ENCODE measurements around the gene TMEM176B.

Gene TMEM176B

GRCh38 chr7:150799741-150800580 is at the start of gene TMEM176B:
Gene TMEM176B (minus strand): TSS chr7:150800364. CDS start chr7:150796569, 3,795 bp downstream.
- DNase-seq (ENCODE audit: low read depth in 2 of 2) = no peak

- DNase-seq (ENCODE audit: low read depth in 2 of 2) = no peak
Observed at GRCh38 chr7:150849204-150849775, 49.1 kb upstream of the TMEM176B start.

GRCh38 chr7:150848561-150849115 is 48.5 kb upstream of the TMEM176B start:
- DNase-seq (ENCODE audit: low read depth in 2 of 2) = no peak

- DNase-seq (ENCODE audit: low read depth in 2 of 2) = no peak
Observed at GRCh38 chr7:150848111-150848510, 47.9 kb upstream of the TMEM176B start.

- no peak for DNase-seq (ENCODE audit: low read depth in 2 of 2)
Observed at GRCh38 chr7:150847536-150847935, 47.4 kb upstream of the TMEM176B start.

GRCh38 chr7:150846291-150847115 is 46.3 kb upstream of the TMEM176B start:
- DNase-seq (ENCODE audit: low read depth in 2 of 2) = no peak

GRCh38 chr7:150845421-150845861 is 45.3 kb upstream of the TMEM176B start:
- DNase-seq (ENCODE audit: low read depth in 2 of 2) = no peak

- no peak for DNase-seq (ENCODE audit: low read depth in 2 of 2)
Observed at GRCh38 chr7:150842716-150843115, 42.6 kb upstream of the TMEM176B start.

GRCh38 chr7:150842018-150842417 is 41.9 kb upstream of the TMEM176B start:
- no peak for DNase-seq (ENCODE audit: low read depth in 2 of 2)

GRCh38 chr7:150838965-150839650 is 38.9 kb upstream of the TMEM176B start:
- no peak for DNase-seq (ENCODE audit: low read depth in 2 of 2)

GRCh38 chr7:150835702-150836280 is 35.6 kb upstream of the TMEM176B start:
- no peak for DNase-seq (ENCODE audit: low read depth in 2 of 2)

GRCh38 chr7:150835019-150835418 is 34.9 kb upstream of the TMEM176B start:
- DNase-seq (ENCODE audit: low read depth in 2 of 2) = no peak

GRCh38 chr7:150831851-150832250 is 31.7 kb upstream of the TMEM176B start:
- no peak for DNase-seq (ENCODE audit: low read depth in 2 of 2)

- DNase-seq (ENCODE audit: low read depth in 2 of 2) = no peak
Observed at GRCh38 chr7:150830937-150831336, 30.8 kb upstream of the TMEM176B start.

- DNase-seq (ENCODE audit: low read depth in 2 of 2) = no peak
Observed at GRCh38 chr7:150829426-150829825, 29.3 kb upstream of the TMEM176B start.

GRCh38 chr7:150828384-150828783 is 28.2 kb upstream of the TMEM176B start:
- no peak for DNase-seq (ENCODE audit: low read depth in 2 of 2)

- no peak for DNase-seq (ENCODE audit: low read depth in 2 of 2)
Observed at GRCh38 chr7:150826061-150826849, 26.1 kb upstream of the TMEM176B start.

GRCh38 chr7:150824379-150825177 is 24.4 kb upstream of the TMEM176B start:
- no peak for DNase-seq (ENCODE audit: low read depth in 2 of 2)

GRCh38 chr7:150823484-150824126 is 23.4 kb upstream of the TMEM176B start:
- no peak for DNase-seq (ENCODE audit: low read depth in 2 of 2)
